SU-DHL-6 (cell line): ENCODE data around the gene KANK2.

ENCODE experiments used
- H2AFZ ChIP-seq: fragments of 200-600 bp; sonication (generic); 2 replicates; pipeline ENCODE4 v1.6.1; 2014; ENCODE audit warnings: low read depth, mild to moderate bottlenecking, moderate library complexity, mixed read lengths, antibody characterized with exemption, low read length; ENCODE audit not compliant: severe bottlenecking
- H3F3A ChIP-seq: fragments of 200-600 bp; shearing (Covaris generic); 2 replicates; pipeline ENCODE4 v1.6.0; 2016; ENCODE audit warnings: antibody characterized with exemption, mild to moderate bottlenecking; ENCODE audit not compliant: insufficient read depth
- H3K27ac ChIP-seq: fragments of 200-600 bp; sonication (generic); 2 replicates; pipeline ENCODE4 v1.5.1; 2016; ENCODE audit warnings: low read depth, mild to moderate bottlenecking, low read length, moderate library complexity, mixed read lengths
- H3K27me3 ChIP-seq: fragments of 200-600 bp; sonication (generic), shearing (Covaris generic); 2 replicates; pipeline ENCODE4 v1.6.0; 2014; ENCODE audit warnings: mild to moderate bottlenecking, low read length
- H3K36me3 ChIP-seq: fragments of 200-600 bp; sonication (generic); 2 replicates; pipeline ENCODE4 v1.6.1; 2014; ENCODE audit warnings: mild to moderate bottlenecking, low read length, mixed read lengths
- H3K4me2 ChIP-seq: fragments of 300-600, 200-600 bp; shearing (Covaris generic), sonication (generic); 2 replicates; pipeline ENCODE4 v1.6.0; 2014; ENCODE audit warnings: low read length, low read depth, mild to moderate bottlenecking; ENCODE audit not compliant: poor library complexity, severe bottlenecking
- H3K4me3 ChIP-seq: fragments of 200-600 bp; sonication (generic); 2 replicates; pipeline ENCODE4 v1.5.1; 2014; ENCODE audit warnings: antibody characterized with exemption, low read length, mild to moderate bottlenecking, mixed read lengths; ENCODE audit not compliant: insufficient read depth, poor library complexity, severe bottlenecking
- H3K79me2 ChIP-seq: fragments of 200-600 bp; sonication (generic); 2 replicates; pipeline ENCODE4 v1.6.1; 2014; ENCODE audit warnings: mild to moderate bottlenecking, low read length, moderate library complexity; ENCODE audit not compliant: insufficient read depth
- H3K9ac ChIP-seq: fragments of 200-600 bp; sonication (generic); 2 replicates; pipeline ENCODE4 v1.7.0; 2014; ENCODE audit warnings: mild to moderate bottlenecking, low read length
- H3K9me2 ChIP-seq: fragments of 200-600 bp; sonication (generic); replicated peaks from 2 replicates; pipeline ENCODE4 v1.6.1; 2014; ENCODE audit warnings: low read length; ENCODE audit not compliant: insufficient read depth
- H3K9me3 ChIP-seq: fragments of 200-600 bp; sonication (generic); 2 replicates; pipeline ENCODE4 v1.6.1; 2014; ENCODE audit warnings: low read length, mixed read lengths; ENCODE audit not compliant: insufficient read depth
- H4K20me1 ChIP-seq: fragments of 200-600 bp; sonication (generic); 2 replicates; pipeline ENCODE4 v1.6.1; 2014; ENCODE audit warnings: low read depth, mild to moderate bottlenecking, antibody characterized with exemption, low read length, moderate library complexity, mixed read lengths
- CTCF ChIP-seq: fragments of 200-600 bp; sonication (generic); IDR thresholded peaks from one replicate; pipeline ENCODE4 v1.5.1; 2017; ENCODE audit warnings: antibody characterized with exemption, mild to moderate bottlenecking, low read length, moderate library complexity; ENCODE audit not compliant: insufficient read depth, poor library complexity, severe bottlenecking
- EZH2phosphoT487 ChIP-seq: fragments of 200-600 bp; sonication (generic), shearing (Covaris generic); conservative IDR thresholded peaks from 2 replicates; pipeline ENCODE4 v1.6.1; 2018; ENCODE audit warnings: mild to moderate bottlenecking, antibody characterized with exemption, low read length, moderate library complexity, mixed read lengths

Gene KANK2

GRCh38 chr19:11201791-11202190, 4.4 kb upstream of the KANK2 start:
- no peak for TF ChIP-seq CTCF
- TF ChIP-seq EZH2phosphoT487 = no peak
- no peaks in the 10 kb centered on the region for H4K20me1 ChIP-seq
- no peak overlapping the region for H3K9ac ChIP-seq
- H3K9me3 ChIP-seq = no peaks in the 10 kb centered on the region
- no peak overlapping the region for H3K4me3 ChIP-seq
- H3K36me3 ChIP-seq = no peaks in the 10 kb centered on the region
- no peak overlapping the region for H2AFZ ChIP-seq
- H3K9me2 ChIP-seq = no peaks in the 10 kb centered on the region
- no peaks in the 10 kb centered on the region for H3K79me2 ChIP-seq
- 0 out of 2 replicates have a peak, but pooled peaks cover 8% of the 10 kb centered on the region for H3F3A ChIP-seq
- no peak overlapping the region for H3K4me2 ChIP-seq
- no peaks in the 10 kb centered on the region for H3K27me3 ChIP-seq
- no peak overlapping the region for H3K27ac ChIP-seq

GRCh38 chr19:11200931-11201330, 3.6 kb upstream of the KANK2 start:
- no peaks in the 10 kb centered on the region for H3K36me3 ChIP-seq
- no peak overlapping the region for H3K4me2 ChIP-seq
- H3K4me3 ChIP-seq = no peak overlapping the region
- TF ChIP-seq EZH2phosphoT487 (no peak), CTCF (no peak)
- H3K27ac ChIP-seq = no peak overlapping the region
- no peak overlapping the region for H2AFZ ChIP-seq
- H3F3A ChIP-seq = 0 out of 2 replicates have a peak, but pooled peaks cover 7% of the 10 kb centered on the region
- H4K20me1 ChIP-seq = no peaks in the 10 kb centered on the region
- H3K27me3 ChIP-seq = no peaks in the 10 kb centered on the region
- no peaks in the 10 kb centered on the region for H3K9me3 ChIP-seq
- no peak overlapping the region for H3K9ac ChIP-seq
- no peaks in the 10 kb centered on the region for H3K9me2 ChIP-seq
- H3K79me2 ChIP-seq = no peaks in the 10 kb centered on the region

- Histone ChIP-seq H3K27ac (no peak overlapping the region), H4K20me1 (no peaks in the 10 kb centered on the region), H3K4me2 (no peak overlapping the region), H3K36me3 (no peaks in the 10 kb centered on the region), H3K9me3 (no peaks in the 10 kb centered on the region), H3K4me3 (no peak overlapping the region), H3K9me2 (no peaks in the 10 kb centered on the region), H3K9ac (no peak overlapping the region), H3F3A (0 out of 2 replicates have a peak, but pooled peaks cover 4% of the 10 kb centered on the region), H3K79me2 (no peaks in the 10 kb centered on the region), H2AFZ (no peak overlapping the region), H3K27me3 (no peaks in the 10 kb centered on the region)
- no peak for TF ChIP-seq CTCF
- no peak for TF ChIP-seq EZH2phosphoT487
Observed at GRCh38 chr19:11200015-11200574, 2.8 kb upstream of the KANK2 start.

GRCh38 chr19:11199517-11199916, 2.2 kb upstream of the KANK2 start:
- Histone ChIP-seq H2AFZ (no peak overlapping the region), H3K9me3 (no peaks in the 10 kb centered on the region), H3K27me3 (no peaks in the 10 kb centered on the region), H3K79me2 (no peaks in the 10 kb centered on the region), H3K36me3 (no peaks in the 10 kb centered on the region), H3K4me2 (no peak overlapping the region), H3K9me2 (no peaks in the 10 kb centered on the region), H3F3A (0 out of 2 replicates have a peak, but pooled peaks cover 4% of the 10 kb centered on the region), H3K4me3 (no peak overlapping the region), H4K20me1 (no peaks in the 10 kb centered on the region), H3K27ac (no peak overlapping the region), H3K9ac (no peak overlapping the region)
- no peak for TF ChIP-seq EZH2phosphoT487
- no peak for TF ChIP-seq CTCF
